Aorta (tissue), 5 donors: Measurements from ENCODE around the gene PDE4D. TPM values are rescaled to one million over a fixed set of nuclear protein-coding genes. Genes with fewer than 3 reads are reported as not detected.
"Not testable (repeated sequence)": the region's sequence is repeated elsewhere in the genome, so short reads cannot be mapped to it uniquely, and the experiment has no call there.

Experiments
- ATAC-seq: fragments of 200-7000 bp; cut with Tn5 transposase; one replicate; pipeline ENCODE4 v1.9.1; 2022; ENCODE audit warnings: moderate library complexity; ENCODE audit not compliant: low FRiP score
- DNase-seq, 2 donors: peaks; one replicate each; pipeline ENCODE4 v3.0.0-alpha.2; 2020
- H3K27ac ChIP-seq, 2 donors: one replicate each; pipeline ENCODE4 v1.5.1; 2013; ENCODE audit warnings: low read length in 2 of 2, mild to moderate bottlenecking in 2 of 2, moderate library complexity in 2 of 2, control low read depth in 1 of 2, inconsistent platforms in 1 of 2, low read depth in 1 of 2
- H3K27me3 ChIP-seq, 2 donors: one replicate each; pipeline ENCODE4 v1.6.1; 2013; ENCODE audit warnings: control low read depth in 1 of 2, low read length in 1 of 2, mild to moderate bottlenecking in 1 of 2, moderate library complexity in 1 of 2; ENCODE audit not compliant: insufficient read depth in 2 of 2, control insufficient read depth in 1 of 2
- H3K36me3 ChIP-seq, 2 donors: one replicate each; pipeline ENCODE4 v1.6.1; 2013; ENCODE audit warnings: control low read depth in 1 of 2, low read length in 1 of 2, mild to moderate bottlenecking in 1 of 2; ENCODE audit not compliant: insufficient read depth in 2 of 2, control insufficient read depth in 1 of 2
- H3K4me1 ChIP-seq, 2 donors: one replicate each; pipeline ENCODE4 v1.6.1; 2013; ENCODE audit warnings: low read length in 2 of 2, control low read depth in 1 of 2, mild to moderate bottlenecking in 1 of 2, moderate library complexity in 1 of 2; ENCODE audit not compliant: insufficient read depth in 2 of 2, control insufficient read depth in 1 of 2
- H3K4me3 ChIP-seq, 2 donors: one replicate each; pipeline ENCODE4 v1.5.1; 2013; ENCODE audit warnings: low read length in 2 of 2, control low read depth in 1 of 2, mild to moderate bottlenecking in 1 of 2
- H3K9me3 ChIP-seq: one replicate; pipeline ENCODE4 v1.6.1; 2013; ENCODE audit warnings: mild to moderate bottlenecking, low read length; ENCODE audit not compliant: control insufficient read depth
- WGBS, 2 donors: extraction: QIAGEN DNeasy Blood & Tissue Kit; methylation state at CpG; one replicate each; pipeline ENCODE4 v1.1.7; 2013; 5-methylcytosine and 5-hydroxymethylcytosine counted together
- intact Hi-C, 2 donors: fragments of 100-400 bp; cut with DNase I; formaldehyde crosslinking; loops; one replicate each; pipeline versions ENCODE4 v1.14.2 to v1.15.0; 2022
- polyA plus RNA-seq, 2 donors: library from polyadenylated mRNA; stranded (reverse); fragments of 200-250 nt; gene quantifications; one replicate each; pipeline ENCODE4 v1.2.3, GENCODE V29; 2013
- total RNA-seq, 2 donors: library from RNA; stranded (reverse); fragmentation: NEBNext Ultra II Directional; extraction: Animal tissue kit (Norgen Biotek cat#: 25700); gene quantifications; one replicate each; pipeline ENCODE4 v1.2.1, GENCODE V29; 2021
- donor health status: healthy with polysubstance abuse.
- donor health status: Bipolar disorder and iron deficiency.
- donor health status: DM: no; HTN: no; CAD: no.
- donor health status: DM: no; HTN: no; CAD: no.
- donor health status: DM: yes; HTN: yes; CAD: no.

The PDE4D gene
- total and polyA plus RNA-seq, 4 donors: 2.4 to 112 (median 33.3) TPM

- H3K4me3 ChIP-seq: no peak overlapping the region
- no peaks in the 10 kb centered on the region for H3K4me1 ChIP-seq
- no peak for DNase-seq
Measured at GRCh38 chr5:59767211-59767605, 126.3 kb downstream of the PDE4D start.

GRCh38 chr5:59766427-59767210 lies 126.9 kb downstream of the PDE4D start:
- 49 to 51% methylated on average over 7 of the region's 7 CpGs for WGBS, 2 donors
- H3K9me3 ChIP-seq: no peaks in the 10 kb centered on the region
- intact Hi-C loops: no loop called here

More at GRCh38 chr5:59767211-59767605, 126.3 kb downstream of the PDE4D start:
- intact Hi-C loops: no loop called here
- Histone ChIP-seq H3K27ac (no peak overlapping the region), H3K9me3 (no peaks in the 10 kb centered on the region), H3K27me3 (no peaks in the 10 kb centered on the region), H3K36me3 (no peaks in the 10 kb centered on the region)
- no peak for ATAC-seq

GRCh38 chr5:59765446-59765845 lies 128.1 kb downstream of the PDE4D start:
- H3K27ac ChIP-seq: no peak overlapping the region

More at GRCh38 chr5:59766427-59767210, 126.9 kb downstream of the PDE4D start:
- H3K27ac ChIP-seq: no peak overlapping the region
- no peaks in the 10 kb centered on the region for H3K4me1 ChIP-seq
- no peaks in the 10 kb centered on the region for H3K36me3 ChIP-seq
- H3K27me3 ChIP-seq: no peaks in the 10 kb centered on the region
- H3K4me3 ChIP-seq: no peak overlapping the region
- DNase-seq (peak in 1 of 2 donors; percentile 43), ATAC-seq (no peak)

GRCh38 chr5:59764361-59764760 lies 129.2 kb downstream of the PDE4D start:
- Histone ChIP-seq H3K27me3 (no peaks in the 10 kb centered on the region), H3K27ac (no peak overlapping the region), H3K36me3 (no peaks in the 10 kb centered on the region), H3K9me3 (no peaks in the 10 kb centered on the region), H3K4me1 (no peaks in the 10 kb centered on the region), H3K4me3 (no peak overlapping the region)
- DNase-seq (no peak), ATAC-seq (no peak)
- 92 to 93% methylated on average over 3 of the region's 3 CpGs for WGBS, 2 donors
- intact Hi-C loops: no loop called here

More at GRCh38 chr5:59765446-59765845, 128.1 kb downstream of the PDE4D start:
- DNase-seq (no peak), ATAC-seq (no peak)
- Histone ChIP-seq H3K27me3 (no peaks in the 10 kb centered on the region), H3K36me3 (no peaks in the 10 kb centered on the region), H3K9me3 (no peaks in the 10 kb centered on the region), H3K4me3 (no peak overlapping the region), H3K4me1 (no peaks in the 10 kb centered on the region)
- 89 to 91% methylated on average over 2 of the region's 2 CpGs for WGBS, 2 donors
- intact Hi-C loops: no loop called here

- no peak for ATAC-seq
- intact Hi-C loops: no loop called here
- H3K27me3 ChIP-seq: no peaks in the 10 kb centered on the region
Measured at GRCh38 chr5:59763541-59763940, 130.0 kb downstream of the PDE4D start.

GRCh38 chr5:59762232-59762631 lies 131.3 kb downstream of the PDE4D start:
- ATAC-seq, H3K27me3 ChIP-seq, H3K27ac ChIP-seq, DNase-seq, H3K4me1 ChIP-seq, H3K9me3 ChIP-seq, H3K4me3 ChIP-seq, H3K36me3 ChIP-seq, intact Hi-C loops: not testable (repeated sequence)
- 92 to 99% methylated on average over 5 of the region's 5 CpGs for WGBS, 2 donors

More at GRCh38 chr5:59763541-59763940, 130.0 kb downstream of the PDE4D start:
- Histone ChIP-seq H3K4me3 (no peak overlapping the region), H3K9me3 (no peaks in the 10 kb centered on the region), H3K36me3 (no peaks in the 10 kb centered on the region), H3K27ac (no peak overlapping the region), H3K4me1 (no peaks in the 10 kb centered on the region)
- 80% methylated on average over 2 of the region's 2 CpGs for WGBS, 2 donors
- no peak for DNase-seq

- Histone ChIP-seq H3K27ac (no peak overlapping the region), H3K36me3 (no peaks in the 10 kb centered on the region), H3K4me1 (peaks cover 0 to 2% of the 10 kb centered on the region in 2 donors), H3K4me3 (no peak overlapping the region), H3K27me3 (no peaks in the 10 kb centered on the region), H3K9me3 (no peaks in the 10 kb centered on the region)
- no peak for DNase-seq
- intact Hi-C loops: no loop called here
- 43 to 53% methylated on average over 2 of the region's 2 CpGs for WGBS, 2 donors
- ATAC-seq: no peak
Measured at GRCh38 chr5:59760785-59761348, 132.7 kb downstream of the PDE4D start.

GRCh38 chr5:59759600-59760351 lies 133.8 kb downstream of the PDE4D start:
- Histone ChIP-seq H3K27ac (no peak overlapping the region), H3K36me3 (no peaks in the 10 kb centered on the region), H3K9me3 (no peaks in the 10 kb centered on the region), H3K27me3 (no peaks in the 10 kb centered on the region), H3K4me1 (peaks cover 0 to 2% of the 10 kb centered on the region in 2 donors), H3K4me3 (no peak overlapping the region)
- ATAC-seq (no peak), DNase-seq (no peak)
- intact Hi-C loops: no loop called here
- 88 to 89% methylated on average over 4 of the region's 4 CpGs for WGBS, 2 donors
